Measurements from ENCODE around the gene HOXD10.

The HOXD10 gene

DNA sequence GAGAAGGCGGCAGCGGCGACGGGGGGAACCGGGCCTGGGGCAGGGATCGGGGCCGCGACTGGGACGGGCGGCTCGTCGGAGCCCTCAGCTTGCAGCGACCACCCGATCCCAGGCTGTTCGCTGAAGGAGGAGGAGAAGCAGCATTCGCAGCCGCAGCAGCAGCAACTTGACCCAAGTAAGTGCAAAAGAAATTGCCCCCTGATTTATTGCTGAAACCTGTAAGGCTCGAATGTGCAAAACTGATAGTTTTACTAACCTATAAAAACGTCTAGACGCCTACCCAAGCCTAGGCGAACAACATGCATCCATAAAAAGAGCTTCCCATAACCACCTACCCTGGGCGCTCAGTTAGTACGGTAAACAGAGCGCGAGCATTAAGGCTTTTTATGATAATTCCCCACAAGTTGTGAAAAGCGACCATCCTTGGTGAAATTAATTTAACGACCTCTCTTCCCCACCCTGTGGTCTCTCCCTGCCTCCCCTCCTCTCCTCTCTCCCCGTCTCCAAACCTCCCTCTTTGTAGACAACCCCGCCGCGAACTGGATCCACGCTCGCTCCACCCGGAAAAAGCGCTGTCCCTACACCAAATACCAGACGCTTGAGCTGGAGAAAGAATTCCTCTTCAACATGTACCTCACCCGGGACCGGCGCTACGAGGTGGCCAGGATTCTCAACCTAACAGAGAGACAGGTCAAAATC is 7.0 kb downstream of the HOXD10 start:
- no peak for DNase-seq (ENCODE audit: low read depth)

DNA sequence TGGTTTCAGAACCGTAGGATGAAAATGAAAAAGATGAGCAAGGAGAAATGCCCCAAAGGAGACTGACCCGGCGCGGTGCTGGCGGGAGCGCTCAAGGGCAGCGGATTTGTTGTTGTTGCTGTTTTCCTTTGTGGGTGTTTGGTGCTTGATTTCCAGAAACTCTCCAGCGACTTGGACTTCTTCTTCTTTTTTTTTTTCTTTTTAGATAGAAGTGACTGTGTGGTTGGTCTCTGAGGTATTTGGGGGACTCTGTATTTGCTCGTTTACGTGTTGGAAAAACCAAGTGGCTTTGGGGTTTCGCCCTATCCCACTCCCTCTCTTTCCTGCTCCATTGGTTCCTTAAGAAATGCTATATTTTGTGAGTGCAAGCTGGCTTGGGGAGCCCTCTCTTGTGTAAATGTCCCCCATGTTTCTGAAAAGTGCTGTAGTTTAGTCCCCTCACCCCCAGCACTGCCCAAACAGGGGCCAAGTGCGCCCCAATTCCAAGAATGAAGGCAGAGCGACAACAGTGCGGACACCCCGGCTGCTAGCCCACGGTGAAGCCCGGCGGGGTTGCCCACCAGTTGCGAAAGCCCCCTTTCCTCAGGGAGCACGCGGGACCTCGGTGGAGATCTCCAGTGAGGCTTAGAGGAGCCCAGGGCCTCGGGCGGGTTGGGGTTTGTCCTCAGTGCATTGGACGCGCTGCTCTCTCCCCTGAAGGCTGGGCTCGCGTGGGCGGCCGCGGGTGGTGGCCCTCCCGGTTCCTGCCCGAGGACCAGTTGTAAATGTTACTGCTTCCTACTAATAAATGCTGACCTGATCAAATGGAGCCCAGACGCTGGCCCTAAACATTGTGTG is 7.8 kb downstream of the HOXD10 start:
- no peak for DNase-seq (ENCODE audit: low read depth)

DNA sequence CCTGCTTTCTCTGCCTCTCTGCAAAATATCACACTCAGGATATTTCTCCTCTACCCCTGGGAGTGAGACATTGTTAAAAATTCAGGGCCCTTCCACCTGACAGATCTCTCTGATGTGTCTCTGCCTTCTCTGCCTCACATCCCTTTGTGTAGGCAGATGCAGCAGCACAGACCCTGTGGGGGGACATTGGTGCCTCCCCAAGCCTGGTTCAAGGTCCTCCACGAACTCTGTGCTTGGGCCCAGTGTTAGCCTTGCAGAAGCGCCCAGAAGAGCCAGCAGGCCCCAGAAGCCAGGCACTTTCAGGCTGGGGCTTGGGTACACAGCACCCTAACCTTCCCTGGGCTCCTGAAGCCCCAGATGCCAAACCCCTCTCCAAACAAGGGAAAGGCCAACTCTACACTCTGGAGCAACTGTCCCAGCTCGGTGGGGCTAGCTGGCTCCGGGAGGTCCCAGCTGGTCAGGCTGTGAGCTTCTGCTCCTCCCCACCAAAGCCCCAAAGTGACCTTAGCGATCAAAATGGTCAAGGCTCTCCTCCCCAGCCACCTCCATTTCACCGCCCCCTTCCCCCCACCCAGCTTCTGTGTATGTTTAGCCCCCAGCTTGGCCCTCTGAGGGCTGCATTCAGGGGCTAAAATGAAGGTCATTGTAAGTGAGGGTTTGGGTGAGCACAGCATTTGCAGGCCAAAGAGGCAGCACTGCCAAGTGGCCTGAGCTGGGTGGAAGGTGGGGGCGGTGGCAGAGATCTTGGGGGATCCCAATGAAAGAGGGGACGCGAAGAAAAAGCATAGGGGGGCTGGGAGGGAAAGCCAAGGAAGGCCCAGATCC is 8.6 kb downstream of the HOXD10 start:
- DNase-seq (ENCODE audit: low read depth), result no peak

DNA sequence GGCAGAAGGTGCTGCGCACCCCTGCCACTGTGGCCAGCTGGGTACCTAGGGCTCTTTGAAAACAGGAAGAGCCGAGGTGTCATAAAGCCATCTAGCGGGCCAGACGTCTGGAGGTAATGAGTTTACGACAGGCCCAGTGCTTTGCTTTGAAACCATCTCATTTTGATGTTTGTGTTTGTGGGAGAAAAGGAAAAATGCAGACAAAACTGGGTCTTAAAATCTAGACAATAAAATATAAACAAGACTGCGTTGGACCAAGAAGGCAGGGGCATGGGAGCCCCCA is 9.1 kb downstream of the HOXD10 start:
- DNase-seq (ENCODE audit: low read depth), result no peak

DNA sequence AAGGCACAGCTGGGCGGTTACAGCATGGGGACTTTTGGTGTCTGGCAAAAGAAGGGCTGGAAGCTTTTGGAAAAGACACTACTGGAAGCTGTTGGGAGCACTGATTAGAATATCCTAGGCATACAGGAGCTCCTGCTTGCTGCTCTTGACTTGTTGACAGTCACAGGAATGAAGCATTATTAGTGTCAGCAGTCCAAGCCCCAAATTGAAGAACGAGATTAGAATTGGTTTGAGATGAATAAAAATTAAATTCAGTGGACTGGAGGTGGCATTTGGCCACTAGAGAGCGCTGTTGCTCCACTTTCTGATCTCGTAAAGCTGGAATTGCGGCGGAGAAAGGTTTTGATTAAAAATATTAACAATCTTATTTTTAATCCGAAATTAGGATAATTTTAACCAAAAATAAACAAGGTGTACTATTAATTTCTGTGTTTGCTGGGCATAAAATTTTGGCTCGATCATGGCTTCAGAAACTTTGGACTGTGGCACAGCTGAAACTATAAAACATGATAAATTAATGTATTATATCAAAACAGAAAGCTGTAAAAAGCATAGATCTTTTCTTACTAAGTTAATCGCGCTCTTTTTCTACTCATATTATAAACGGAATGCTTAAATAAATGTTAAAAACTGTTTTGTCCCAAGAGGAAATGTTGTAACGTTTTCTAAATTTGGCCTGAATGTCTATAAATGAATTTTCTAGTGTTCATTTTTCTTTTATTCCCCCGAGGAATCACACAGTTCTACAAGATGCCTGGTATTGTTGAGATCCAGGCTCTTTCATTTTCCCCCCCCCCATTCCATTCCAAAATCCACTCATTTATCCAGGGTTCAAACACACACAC is 10.6 kb downstream of the HOXD10 start:
- DNase-seq (ENCODE audit: low read depth), result peak; percentile 53

DNA sequence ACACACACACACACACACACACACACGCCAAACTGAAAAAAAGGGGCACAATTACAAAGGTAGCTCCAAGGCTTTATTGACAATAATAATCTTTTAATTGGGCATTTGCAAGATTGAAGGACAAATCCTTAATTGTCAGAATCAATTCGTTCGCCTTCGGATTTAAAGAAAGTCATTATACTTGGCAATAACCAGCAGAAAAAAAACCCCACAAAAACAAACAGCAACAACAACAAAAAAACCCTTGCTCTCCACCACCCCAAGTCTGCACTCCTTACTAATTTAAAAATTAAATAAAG is 11.1 kb downstream of the HOXD10 start:
- no peak for DNase-seq (ENCODE audit: low read depth)

DNA sequence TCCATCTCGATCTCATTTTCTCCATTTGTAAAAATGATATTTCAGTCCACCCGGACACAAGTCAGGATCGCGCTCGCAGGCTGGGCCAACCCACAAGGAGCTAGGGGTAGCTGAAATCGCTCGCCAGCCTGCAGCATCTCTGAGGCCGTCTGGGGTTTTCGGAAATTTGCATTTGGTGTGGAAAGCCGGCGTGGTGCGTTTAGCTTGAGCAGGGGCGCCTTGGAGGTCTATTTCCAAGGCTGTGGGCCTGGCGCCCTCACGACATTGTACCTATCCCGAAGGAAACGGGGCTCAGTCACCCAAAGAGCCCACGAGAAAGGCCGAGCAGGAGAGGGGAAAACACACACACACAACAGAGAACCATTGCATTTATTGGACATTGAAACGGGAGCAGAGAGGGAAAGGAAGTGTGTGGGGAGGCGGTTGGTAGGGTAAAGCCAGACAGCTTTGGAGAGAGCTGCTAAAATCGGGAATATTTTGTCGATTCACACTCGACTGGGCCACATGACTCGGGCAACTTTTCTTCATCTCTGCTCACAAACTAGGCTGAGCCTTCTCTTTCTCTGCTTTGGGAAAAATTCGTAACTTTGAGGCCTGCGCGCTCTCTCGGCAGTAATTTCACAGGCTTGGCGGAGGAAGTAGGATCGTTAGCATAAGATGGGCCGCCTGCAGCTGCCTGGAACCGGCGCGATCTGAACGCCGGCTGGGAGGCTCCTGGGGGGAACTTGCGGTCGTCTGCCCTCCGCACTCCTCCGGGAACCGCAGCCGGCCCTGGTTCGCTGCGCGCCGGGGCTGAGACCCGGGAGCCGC is 11.8 kb downstream of the HOXD10 start:
- no peak for DNase-seq (ENCODE audit: low read depth)

DNA sequence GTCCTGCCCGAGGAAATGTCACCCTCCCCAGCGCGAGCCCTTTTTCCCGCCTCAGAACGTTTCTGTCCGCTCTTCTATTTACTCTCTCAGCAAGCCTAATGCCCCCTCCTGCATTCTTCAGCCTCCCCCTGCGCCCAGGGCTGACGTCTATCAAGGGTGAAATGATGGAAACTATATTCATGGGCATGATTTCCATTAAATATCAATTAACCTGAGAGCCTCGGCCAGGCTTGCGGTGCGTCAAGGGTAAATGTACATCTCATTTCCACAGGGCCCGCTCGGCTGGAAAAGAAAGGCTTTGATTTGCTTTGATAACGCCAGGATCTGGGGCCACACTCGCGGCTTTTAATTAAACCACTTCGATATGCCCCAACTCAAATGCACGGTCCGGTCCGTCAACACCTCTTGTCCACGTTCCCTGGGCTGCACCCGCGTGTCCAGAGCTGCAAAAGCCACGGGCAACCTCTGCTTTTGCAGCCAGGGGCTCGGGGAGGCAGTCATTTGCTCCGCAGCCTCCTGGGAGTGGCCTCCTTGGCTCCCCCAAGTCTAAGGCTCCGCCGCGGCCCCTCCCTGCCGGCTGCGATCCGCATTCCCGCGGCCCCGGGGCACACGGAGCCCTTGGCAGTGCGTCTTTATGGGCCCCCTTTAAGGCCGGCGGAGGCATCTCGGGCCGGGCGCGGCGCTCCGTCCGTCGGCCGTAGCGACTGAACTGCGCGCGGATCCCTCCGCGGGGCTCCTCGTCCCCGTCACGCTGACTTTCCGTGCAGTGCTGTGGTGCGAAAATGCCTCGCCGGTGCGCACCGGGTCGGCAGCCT is 12.6 kb downstream of the HOXD10 start, which contains the start of gene HOXD8:
TSS of gene HOXD8 (plus strand) at position 724 of the 815 bp plus-strand sequence. CDS start 662 bp downstream, outside the sequence.
- DNase-seq (ENCODE audit: low read depth), result peak; percentile 18

DNA sequence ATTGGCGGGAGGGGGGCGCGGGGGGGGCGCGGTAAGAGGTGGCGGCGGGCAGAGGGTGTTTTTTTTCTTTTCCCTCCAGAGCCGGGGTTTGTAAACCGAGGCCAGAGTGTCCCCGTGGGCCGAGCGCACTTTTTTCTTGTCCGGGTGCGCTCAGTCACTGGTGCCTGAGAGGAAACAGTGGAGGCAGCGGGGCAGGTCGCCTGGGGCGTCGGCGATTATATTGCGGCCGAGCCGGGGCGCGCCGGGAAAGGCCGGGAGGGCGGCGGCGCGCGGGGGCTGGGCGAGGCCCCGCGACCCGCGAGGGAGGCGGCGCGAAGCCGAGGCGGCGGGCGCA is 13.2 kb downstream of the HOXD10 start:
- no peak for DNase-seq (ENCODE audit: low read depth)

DNA sequence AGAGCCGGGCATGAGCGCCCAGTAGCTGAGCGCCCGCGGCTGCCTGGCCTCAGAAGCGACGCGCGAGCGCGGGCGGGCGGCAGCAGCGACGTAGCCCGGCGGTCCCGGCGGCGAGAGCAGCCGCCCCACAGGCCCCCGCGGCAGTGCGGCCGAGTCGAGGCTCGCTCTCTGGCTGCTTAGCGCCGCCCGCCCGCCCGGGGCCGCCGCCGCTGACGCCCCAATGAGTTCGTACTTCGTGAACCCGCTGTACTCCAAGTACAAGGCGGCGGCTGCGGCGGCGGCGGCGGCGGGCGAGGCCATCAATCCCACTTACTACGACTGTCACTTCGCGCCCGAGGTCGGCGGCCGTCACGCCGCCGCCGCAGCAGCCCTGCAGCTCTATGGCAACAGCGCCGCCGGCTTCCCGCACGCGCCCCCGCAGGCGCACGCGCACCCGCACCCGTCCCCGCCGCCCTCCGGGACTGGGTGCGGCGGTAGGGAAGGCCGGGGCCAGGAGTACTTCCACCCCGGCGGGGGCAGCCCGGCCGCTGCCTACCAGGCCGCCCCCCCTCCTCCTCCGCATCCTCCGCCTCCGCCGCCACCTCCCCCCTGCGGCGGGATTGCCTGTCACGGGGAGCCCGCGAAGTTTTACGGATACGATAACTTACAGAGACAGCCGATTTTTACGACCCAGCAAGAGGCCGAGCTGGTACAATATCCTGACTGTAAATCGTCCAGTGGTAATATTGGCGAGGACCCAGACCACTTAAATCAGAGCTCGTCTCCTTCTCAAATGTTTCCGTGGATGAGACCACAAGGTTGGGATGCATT is 13.8 kb downstream of the HOXD10 start:
- no peak for DNase-seq (ENCODE audit: low read depth)

DNA sequence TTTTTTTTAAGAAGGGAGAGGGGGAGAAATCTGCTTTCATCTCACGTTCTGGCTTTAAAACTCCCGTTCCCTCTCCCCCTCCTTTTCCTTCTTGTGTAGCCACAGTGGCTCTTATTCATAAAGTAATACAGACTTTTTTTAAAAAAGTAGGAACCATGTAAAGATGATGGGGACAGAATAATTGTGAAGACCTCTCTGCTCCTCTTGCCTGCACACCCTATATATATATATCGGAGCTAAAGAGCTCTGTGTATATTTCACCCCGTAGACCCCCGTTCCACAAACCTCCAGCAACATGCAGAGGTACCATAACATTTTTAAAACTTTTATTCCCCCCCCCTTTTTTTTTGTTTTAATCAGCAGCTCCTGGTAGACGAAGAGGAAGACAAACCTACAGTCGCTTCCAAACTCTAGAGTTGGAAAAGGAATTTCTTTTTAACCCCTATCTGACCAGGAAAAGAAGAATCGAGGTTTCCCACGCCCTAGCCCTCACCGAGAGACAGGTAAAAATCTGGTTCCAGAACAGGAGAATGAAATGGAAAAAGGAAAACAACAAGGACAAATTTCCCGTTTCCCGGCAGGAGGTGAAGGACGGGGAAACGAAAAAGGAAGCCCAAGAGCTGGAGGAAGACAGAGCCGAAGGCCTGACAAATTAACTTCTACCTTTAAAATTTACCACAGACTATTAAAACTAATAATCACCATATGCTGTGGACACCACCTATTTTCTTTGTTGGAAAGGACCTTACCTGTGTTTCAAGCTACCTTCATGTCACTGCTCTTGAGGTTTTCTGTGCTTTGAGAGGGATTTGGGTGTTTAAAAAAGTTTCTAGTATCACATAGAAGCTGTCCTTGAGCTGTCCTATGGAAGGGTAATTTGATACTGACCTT is 14.6 kb downstream of the HOXD10 start:
- DNase-seq (ENCODE audit: low read depth), result no peak

DNA sequence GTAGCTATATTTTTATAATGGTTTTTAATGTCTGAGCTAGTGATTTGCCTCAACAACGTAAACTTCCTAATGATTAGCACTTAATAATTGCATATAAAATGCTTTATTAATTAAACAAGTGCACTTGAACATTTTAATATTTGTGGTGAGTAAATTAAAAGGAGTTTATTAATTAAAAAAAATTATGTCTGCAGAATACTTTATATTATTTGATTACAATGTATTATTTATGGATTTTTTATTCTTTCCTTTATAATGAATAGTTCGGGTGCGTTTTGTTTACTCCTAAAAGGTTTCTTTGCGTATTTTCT is 15.2 kb downstream of the HOXD10 start:
- no peak for DNase-seq (ENCODE audit: low read depth)

DNA sequence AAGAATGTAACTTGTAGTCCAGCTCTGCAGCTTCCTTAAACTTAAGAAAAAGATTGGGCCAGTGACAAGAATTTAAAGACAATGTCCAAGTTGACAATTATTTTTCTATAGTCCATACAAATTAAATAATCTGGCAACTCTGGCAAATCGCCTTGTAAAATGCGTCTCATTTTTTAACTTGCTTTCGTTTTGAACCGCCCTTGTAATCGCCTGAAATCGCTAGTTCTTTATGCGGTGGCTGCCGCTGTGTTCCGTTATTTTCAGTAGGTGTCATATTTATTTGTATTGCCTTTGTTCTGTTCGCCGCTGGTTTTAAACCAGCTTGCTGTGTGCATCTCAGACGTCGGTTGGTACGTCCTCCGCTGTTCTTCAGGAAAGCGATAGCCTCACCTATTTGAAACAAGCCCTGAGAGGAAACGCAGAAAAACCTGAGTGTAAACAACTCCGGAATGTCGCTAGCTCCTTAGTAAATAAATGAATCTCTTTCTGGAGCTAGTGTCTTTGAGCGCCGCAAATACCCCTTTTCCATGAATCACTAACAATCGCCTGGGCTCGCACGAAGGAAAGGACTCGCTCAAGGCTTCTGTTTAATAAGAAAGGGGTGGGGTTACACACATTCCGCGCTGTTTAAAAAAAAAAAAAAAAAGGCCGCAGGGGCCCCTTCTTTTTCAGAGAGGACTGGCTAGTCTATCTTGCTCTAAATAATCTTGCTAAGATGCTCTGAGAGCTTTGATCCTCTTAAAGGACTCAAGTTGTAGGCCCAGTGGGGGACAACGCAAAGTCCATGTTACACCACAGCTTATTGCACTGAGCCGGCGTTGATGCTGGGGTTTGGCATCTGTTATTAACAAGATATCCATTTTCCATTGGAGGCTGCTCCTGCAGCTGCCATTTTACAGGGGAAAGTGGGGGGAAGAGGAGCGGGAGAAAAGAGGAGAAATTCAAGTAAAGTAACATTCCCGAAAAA is 15.9 kb downstream of the HOXD10 start:
- no peak for DNase-seq (ENCODE audit: low read depth)

DNA sequence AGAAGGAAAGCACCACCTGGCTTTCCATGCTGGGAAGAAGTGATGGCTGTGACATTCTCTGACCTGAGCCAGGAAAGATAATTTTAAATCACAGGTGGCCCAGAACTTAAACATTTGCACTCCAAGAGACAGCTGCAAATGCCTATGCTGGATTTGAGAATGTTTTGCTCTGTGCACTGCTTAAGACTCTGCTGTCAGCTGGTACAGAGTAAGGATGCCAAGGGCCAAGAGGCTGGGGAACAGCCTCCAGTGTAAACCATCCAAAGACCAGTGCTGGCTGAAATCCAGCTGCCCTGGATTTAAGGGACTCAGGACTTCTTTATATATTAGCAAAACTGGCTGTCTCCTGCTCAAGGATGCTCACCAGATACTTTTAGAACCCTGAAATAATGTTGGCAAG is 16.8 kb downstream of the HOXD10 start:
- no peak for DNase-seq (ENCODE audit: low read depth)

DNA sequence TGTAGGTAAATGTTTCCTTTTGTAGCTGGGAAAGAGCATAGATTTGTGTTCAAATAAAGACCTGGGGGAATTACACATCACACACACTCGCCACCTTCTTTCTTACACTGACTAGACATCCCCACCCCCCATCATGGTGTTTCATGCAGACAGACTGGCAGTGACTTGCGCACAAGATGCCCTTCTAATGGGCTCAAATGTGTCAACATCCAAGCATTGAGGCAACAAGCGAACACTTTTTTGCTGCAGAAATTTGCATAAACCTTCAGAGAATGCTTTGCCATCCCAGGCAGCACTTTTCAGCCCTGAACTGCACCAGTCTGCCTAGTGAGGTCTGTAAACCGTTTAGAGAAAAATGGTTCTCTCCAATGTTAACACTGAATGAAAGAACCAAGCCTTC is 17.5 kb downstream of the HOXD10 start:
- DNase-seq (ENCODE audit: low read depth), result no peak

DNA sequence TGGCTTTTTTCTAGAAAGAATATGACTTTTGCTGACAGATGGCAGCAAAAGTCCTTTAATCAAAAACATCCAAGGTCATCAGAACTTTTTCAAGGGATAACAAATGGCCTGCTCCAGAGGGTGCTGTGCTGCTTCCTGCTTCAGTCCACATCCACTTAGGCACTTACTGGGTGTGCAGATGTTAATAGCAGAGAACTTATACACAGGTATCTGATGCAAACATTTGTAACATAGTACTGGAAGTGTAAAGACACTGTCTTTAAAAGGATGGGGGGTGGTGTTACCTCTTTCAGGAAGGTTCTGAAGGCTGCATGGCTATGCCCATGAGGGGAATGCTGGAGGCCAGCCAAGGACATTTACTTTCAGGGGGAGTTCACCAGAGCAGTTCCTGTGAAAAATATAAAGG is 18.5 kb downstream of the HOXD10 start:
- DNase-seq (ENCODE audit: low read depth), result no peak

DNA sequence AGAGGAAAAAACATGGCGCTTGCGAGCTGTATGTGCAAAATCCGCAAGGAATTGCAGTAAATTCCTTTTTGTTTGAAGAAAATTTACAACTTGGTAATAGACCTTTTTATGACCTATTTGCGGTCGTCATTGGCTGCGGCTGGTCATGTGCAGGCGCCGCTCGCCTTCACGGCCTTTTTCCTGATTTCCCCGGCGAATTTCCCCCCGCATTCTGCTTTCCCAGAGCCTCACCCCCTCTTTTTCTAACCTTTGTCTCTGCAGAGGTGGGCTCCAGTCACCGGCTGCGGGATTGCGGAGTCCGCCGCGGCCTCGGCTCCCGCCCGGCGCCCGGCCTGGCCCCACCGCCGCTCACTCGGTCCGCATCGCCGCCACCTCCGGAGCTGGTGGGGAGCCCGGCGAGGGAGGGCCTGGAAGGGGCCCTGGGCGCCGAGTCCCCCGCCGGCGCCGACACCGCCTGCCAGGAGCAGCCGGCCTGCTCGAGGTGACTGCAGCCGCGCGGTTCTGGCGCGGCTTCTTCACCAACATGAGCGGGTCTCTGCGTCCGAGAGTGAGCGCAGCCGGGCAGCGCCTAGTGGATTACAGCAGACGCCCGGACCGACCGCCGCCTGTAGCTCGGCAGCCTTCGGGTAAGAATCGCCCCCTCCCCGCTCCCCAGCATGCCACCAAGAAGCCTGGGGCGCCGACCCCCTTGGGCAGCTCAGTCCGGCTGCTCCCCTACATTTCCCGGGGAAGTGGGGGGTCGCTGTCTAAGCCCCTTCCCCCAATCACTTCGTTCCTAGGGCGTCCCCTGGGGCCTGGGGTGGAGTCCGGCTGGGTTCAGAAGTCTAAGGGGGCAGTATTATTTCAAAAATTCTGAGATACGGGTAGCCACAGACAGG is 20.0 kb downstream of the HOXD10 start:
- no peak for DNase-seq (ENCODE audit: low read depth)

Data from iris pigment epithelial cell (primary cell).